Spleen (tissue), 7 donors: ENCODE data around the gene CPTP.

Source experiments
- CTCF ChIP-seq, 11 experiments: fragments of 200-600 bp in 7 of 11; fragments of 450-650 bp in 4 of 11; sonication (generic) in 4 of 11; IDR thresholded peaks in 8 of 11; conservative IDR thresholded peaks in 3 of 11; 1 replicate in 7 of 11; 2 replicates in 4 of 11; pipeline versions ENCODE4 v1.4.0 to v1.8.0; 2016 to 2021; ENCODE audit warnings: antibody characterized with exemption in 11 of 11, inconsistent platforms in 4 of 11, mild to moderate bottlenecking in 1 of 11
- POLR2A ChIP-seq, 3 donors: fragments of 450-650 bp; IDR thresholded peaks; one replicate each; pipeline ENCODE4 v1.5.1; 2017; ENCODE audit warnings: antibody characterized with exemption in 3 of 3, mild to moderate bottlenecking in 1 of 3
- POLR2AphosphoS5 ChIP-seq, 3 donors: sonication (generic); formaldehyde crosslinking; IDR thresholded peaks; one replicate each; pipeline ENCODE4 v1.5.1; 2017; ENCODE audit warnings: antibody characterized with exemption in 3 of 3
- donor health status: DM: no; HTN: no; CAD: no; lungs with moderate emphysema.
- donor health status: DM: no; HTN: no; CAD: no.
- donor health status: DM: no; HTN: no; CAD: no.

GRCh38 chr1:1365875-1366698 lies 41.5 kb downstream of the CPTP start:
- TF ChIP-seq CTCF (IDR thresholded peaks at IDR 0.05 in 8 of 11, conservative IDR thresholded peaks at IDR 0.05 in 3 of 11) = no peak
- no peak for TF ChIP-seq POLR2A (IDR thresholded peaks at IDR 0.05)
- TF ChIP-seq POLR2AphosphoS5 (IDR thresholded peaks at IDR 0.05) = no peak
